ENCODE results near the gene IL17RC. TPM values are rescaled to one million over a fixed set of nuclear protein-coding genes. Genes with fewer than 3 reads are reported as not detected.

Gene IL17RC
- total and polyA plus RNA-seq, 2 of the 4 experiments (the other 2 are of a cell fraction): 20.8 to 28.3 TPM

- TF ChIP-seq RFX5 (IDR thresholded peaks at IDR 0.05; ENCODE audit: low read depth, low read length): no peak
- TF ChIP-seq, protein P1, sequence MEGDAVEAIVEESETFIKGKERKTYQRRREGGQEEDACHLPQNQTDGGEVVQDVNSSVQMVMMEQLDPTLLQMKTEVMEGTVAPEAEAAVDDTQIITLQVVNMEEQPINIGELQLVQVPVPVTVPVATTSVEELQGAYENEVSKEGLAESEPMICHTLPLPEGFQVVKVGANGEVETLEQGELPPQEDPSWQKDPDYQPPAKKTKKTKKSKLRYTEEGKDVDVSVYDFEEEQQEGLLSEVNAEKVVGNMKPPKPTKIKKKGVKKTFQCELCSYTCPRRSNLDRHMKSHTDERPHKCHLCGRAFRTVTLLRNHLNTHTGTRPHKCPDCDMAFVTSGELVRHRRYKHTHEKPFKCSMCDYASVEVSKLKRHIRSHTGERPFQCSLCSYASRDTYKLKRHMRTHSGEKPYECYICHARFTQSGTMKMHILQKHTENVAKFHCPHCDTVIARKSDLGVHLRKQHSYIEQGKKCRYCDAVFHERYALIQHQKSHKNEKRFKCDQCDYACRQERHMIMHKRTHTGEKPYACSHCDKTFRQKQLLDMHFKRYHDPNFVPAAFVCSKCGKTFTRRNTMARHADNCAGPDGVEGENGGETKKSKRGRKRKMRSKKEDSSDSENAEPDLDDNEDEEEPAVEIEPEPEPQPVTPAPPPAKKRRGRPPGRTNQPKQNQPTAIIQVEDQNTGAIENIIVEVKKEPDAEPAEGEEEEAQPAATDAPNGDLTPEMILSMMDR (conservative IDR thresholded peaks at IDR 0.05; ENCODE audit: low read depth, low read length): no peak
- no peak for TF ChIP-seq MAZ (IDR thresholded peaks at IDR 0.05; ENCODE audit: borderline replicate concordance, low read depth, low read length)
- TF ChIP-seq NFE2L2 (IDR thresholded peaks at IDR 0.05; ENCODE audit: low read depth, low read length): no peak
- peak; percentile 36; the same call in 1 of the 2 replicates for TF ChIP-seq CEBPB (IDR thresholded peaks at IDR 0.05; ENCODE audit: low read depth, low read length)
- TF ChIP-seq MXI1 (IDR thresholded peaks at IDR 0.05; ENCODE audit: borderline replicate concordance, low read depth, low read length): peak; percentile 57; the same call in 1 of the 2 replicates
- CTCF ChIA-PET: interaction anchor here (0.6 kb wide), 1 partner anchor 335 kb away, joined by 6 read pairs; no protein-coding TSS in a partner anchor
- Histone ChIP-seq H3K4me1 (ENCODE audit: control insufficient read depth, insufficient read depth, low read length) (peaks cover 32% of the 10 kb centered on the region), H3K4me3 (ENCODE audit: insufficient read depth, low read depth, low read length) (peak overlapping the region; percentile 26; the same call in 1 of the 2 replicates), H2BK15ac (ENCODE audit: low read depth, low read length) (peak overlapping the region; percentile 31; the same call in 2 of the 3 replicates), H3K4me2 (ENCODE audit: low read depth, low read length) (peak overlapping the region; percentile 86), H4K8ac (ENCODE audit: low read depth in 2 of 2, low read length in 2 of 2) (peak overlapping the region; percentile 73 to 98), H2AK9ac (replicated peaks; ENCODE audit: low read depth, low read length, poor library complexity) (peak overlapping the region; percentile 96), H3K9me3 (ENCODE audit: control insufficient read depth, insufficient read depth, low read length) (no peaks in the 10 kb centered on the region), H2BK5ac (ENCODE audit: low read depth, low read length, poor library complexity, severe bottlenecking) (peak overlapping the region; percentile 57), H2BK20ac (ENCODE audit: low read depth, low read length) (peak overlapping the region; percentile 61), H2AFZ (replicated peaks; ENCODE audit: low read length, poor library complexity) (peak overlapping the region; percentile 88), H2BK120ac (ENCODE audit: low read depth, low read length) (peak overlapping the region; percentile 68), H3K14ac (replicated peaks; ENCODE audit: low read depth, low read length) (peak overlapping the region; percentile 87), H3K56ac (ENCODE audit: extremely low read depth, insufficient read depth, low read length) (0 out of 2 replicates have a peak overlapping the region, but pooled peaks have one; percentile 34), H3K23ac (ENCODE audit: low read depth, low read length) (peak overlapping the region; percentile 90), H2AK5ac (ENCODE audit: low read depth, low read length) (peak overlapping the region; percentile 96; the same call in 1 of the 2 replicates), H3K9ac (ENCODE audit: low read depth, low read length) (peak overlapping the region; percentile 58), H4K91ac (ENCODE audit: insufficient read depth, low read depth, low read length) (peak overlapping the region; percentile 56), H3K9me1 (ENCODE audit: insufficient read depth, low read length) (peaks cover 11% of the 10 kb centered on the region), H4K20me1 (ENCODE audit: insufficient read depth, low read length) (no peaks in the 10 kb centered on the region), H3K4ac (ENCODE audit: low read depth, low read length) (peak overlapping the region; percentile 96), H4K5ac (ENCODE audit: low read depth, low read length) (peak overlapping the region; percentile 88), H3K79me1 (ENCODE audit: low read depth in 1 of 2, low read length in 2 of 2) (peaks cover 7 to 38% of the 10 kb centered on the region in 2 experiments; a peak in 3 of 4 replicates), H3K27ac (ENCODE audit: insufficient read depth, low read length) (peak overlapping the region; percentile 58), H3K27me3 (ENCODE audit: control insufficient read depth, insufficient read depth, low read length) (no peaks in the 10 kb centered on the region), H3K36me3 (ENCODE audit: control insufficient read depth, insufficient read depth, low read length) (peaks cover 2% of the 10 kb centered on the region; the same call in 1 of the 2 replicates), H3K18ac (ENCODE audit: low read depth, low read length) (peak overlapping the region; percentile 57)
- WGBS, 2 experiments (ENCODE audit: extremely low coverage in 2 of 2, insufficient read length in 1 of 2): no CpG with 5 or more reads among the region's 7 CpGs
- intact Hi-C loops (cut with micrococcal nuclease) (loop anchor here (5.0 kb wide), 1 partner anchor 199 kb away; no protein-coding TSS in a partner anchor), dilution Hi-C loops (cut with HindIII; ENCODE audit: low sequenced_read_pairs, unreplicated experiment) (no loop called here), in situ Hi-C loops (cut with MboI; ENCODE audit: low sequenced_read_pairs) (no loop called here)
- ATAC-seq (ENCODE audit: low read depth) (no peak), DNase-seq (peak; percentile 48)
- BruUV-seq (replicated peaks): no TSS peak
- POLR2A ChIA-PET (ENCODE audit: unreplicated experiment): interaction anchor here (0.5 kb wide), 1 partner anchor 26 kb away, joined by 3 read pairs; the partner anchor contains the start of gene JAGN1
These were observed 558 bp upstream of the IL17RC start for GRCh38 chr3:9916346-9916733.
